GM06990 (cell line): Measurements from ENCODE around the gene CH25H.
"Not testable (repeated sequence)": the region's sequence is repeated elsewhere in the genome, so short reads cannot be mapped to it uniquely, and the experiment has no call there.

Experiments
- DNase-seq: peaks from one replicate; pipeline ENCODE4 v3.0.0-alpha.2; 2011; ENCODE audit not compliant: insufficient read length; ENCODE audit errors: extremely low read depth
- H3K27me3 ChIP-seq: replicated peaks from 2 replicates; pipeline ENCODE4 v1.6.0; 2011; ENCODE audit warnings: low read length; ENCODE audit not compliant: control insufficient read depth, insufficient read depth
- H3K36me3 ChIP-seq: 2 replicates; pipeline ENCODE4 v1.5.1; 2011; ENCODE audit warnings: low read length; ENCODE audit not compliant: control insufficient read depth, insufficient read depth
- H3K4me3 ChIP-seq: replicated peaks from 2 replicates; pipeline ENCODE4 v1.5.1; 2011; ENCODE audit warnings: low read depth, mild to moderate bottlenecking, control low read depth, low read length
- CTCF ChIP-seq: IDR thresholded peaks from 2 replicates; pipeline ENCODE4 v1.5.1; 2011; ENCODE audit warnings: low read length, control low read depth, mild to moderate bottlenecking, inconsistent platforms; ENCODE audit not compliant: insufficient read depth, poor library complexity, severe bottlenecking

The CH25H gene

GRCh38 chr10:89207181-89207800 is at the start of gene CH25H:
CH25H (minus strand) TSS chr10:89207317; CDS start chr10:89207292, 25 bp downstream.
- peaks cover 2% of the 10 kb centered on the region for H3K27me3 ChIP-seq
- peak within 1 kb of the TSS; percentile 30 for H3K4me3 ChIP-seq
- no peak for TF ChIP-seq CTCF
- no peaks in the 10 kb centered on the region for H3K36me3 ChIP-seq
- no peak for DNase-seq

- no peak for DNase-seq
- TF ChIP-seq CTCF: no peak
- no peak overlapping the region for H3K4me3 ChIP-seq
Measured at GRCh38 chr10:89256340-89256739, 49.2 kb upstream of the CH25H start.

GRCh38 chr10:89255793-89256192 is 48.7 kb upstream of the CH25H start:
- no peak for TF ChIP-seq CTCF

More at GRCh38 chr10:89256340-89256739, 49.2 kb upstream of the CH25H start:
- Histone ChIP-seq H3K27me3 (no peaks in the 10 kb centered on the region), H3K36me3 (no peaks in the 10 kb centered on the region)

GRCh38 chr10:89255091-89255579 is 48.0 kb upstream of the CH25H start:
- H3K4me3 ChIP-seq, H3K36me3 ChIP-seq, H3K27me3 ChIP-seq, DNase-seq: not testable (repeated sequence)

More at GRCh38 chr10:89255793-89256192, 48.7 kb upstream of the CH25H start:
- no peak overlapping the region for H3K4me3 ChIP-seq
- no peak for DNase-seq
- no peaks in the 10 kb centered on the region for H3K27me3 ChIP-seq
- no peaks in the 10 kb centered on the region for H3K36me3 ChIP-seq

- no peak for DNase-seq
- H3K27me3 ChIP-seq: no peaks in the 10 kb centered on the region
- H3K4me3 ChIP-seq: no peak overlapping the region
- H3K36me3 ChIP-seq: no peaks in the 10 kb centered on the region
- TF ChIP-seq CTCF: no peak
Measured at GRCh38 chr10:89252225-89252585, 45.1 kb upstream of the CH25H start.

GRCh38 chr10:89251409-89252224 is 44.5 kb upstream of the CH25H start, which contains the start of gene LIPA:
LIPA (minus strand) TSS chr10:89251775; CDS start chr10:89247648, 4,127 bp downstream.
- Histone ChIP-seq H3K36me3 (no peaks in the 10 kb centered on the region), H3K27me3 (no peaks in the 10 kb centered on the region), H3K4me3 (peak within 1 kb of the TSS; percentile 78)
- DNase-seq: peak; percentile 95
- no peak for TF ChIP-seq CTCF
